Bone marrow (tissue), 2 donors: ENCODE results near the gene FAU.
"Not testable (repeated sequence)": the region's sequence is repeated elsewhere in the genome, so short reads cannot be mapped to it uniquely, and the experiment has no call there.

Experiments used
- DNase-seq, 2 donors: peaks; one replicate each; lab custom pipeline; 2025; lab: John Stamatoyannopoulos, UW

The FAU gene

GRCh38 chr11:65119670-65119995 is 2.3 kb downstream of the FAU start:
- no peak for DNase-seq

- not testable (repeated sequence) for DNase-seq
Measured at GRCh38 chr11:65118891-65119669, 2.9 kb downstream of the FAU start.

- DNase-seq: no peak
Measured at GRCh38 chr11:65118097-65118837, 3.7 kb downstream of the FAU start.

- DNase-seq: peak; percentile 94 to 97
Measured at GRCh38 chr11:65117206-65118096, 4.5 kb downstream of the FAU start, which contains the start of gene ZNHIT2. TSS of gene ZNHIT2 (minus strand) at chr11:65117701. CDS start at chr11:65117653, 48 bp downstream.

DNA sequence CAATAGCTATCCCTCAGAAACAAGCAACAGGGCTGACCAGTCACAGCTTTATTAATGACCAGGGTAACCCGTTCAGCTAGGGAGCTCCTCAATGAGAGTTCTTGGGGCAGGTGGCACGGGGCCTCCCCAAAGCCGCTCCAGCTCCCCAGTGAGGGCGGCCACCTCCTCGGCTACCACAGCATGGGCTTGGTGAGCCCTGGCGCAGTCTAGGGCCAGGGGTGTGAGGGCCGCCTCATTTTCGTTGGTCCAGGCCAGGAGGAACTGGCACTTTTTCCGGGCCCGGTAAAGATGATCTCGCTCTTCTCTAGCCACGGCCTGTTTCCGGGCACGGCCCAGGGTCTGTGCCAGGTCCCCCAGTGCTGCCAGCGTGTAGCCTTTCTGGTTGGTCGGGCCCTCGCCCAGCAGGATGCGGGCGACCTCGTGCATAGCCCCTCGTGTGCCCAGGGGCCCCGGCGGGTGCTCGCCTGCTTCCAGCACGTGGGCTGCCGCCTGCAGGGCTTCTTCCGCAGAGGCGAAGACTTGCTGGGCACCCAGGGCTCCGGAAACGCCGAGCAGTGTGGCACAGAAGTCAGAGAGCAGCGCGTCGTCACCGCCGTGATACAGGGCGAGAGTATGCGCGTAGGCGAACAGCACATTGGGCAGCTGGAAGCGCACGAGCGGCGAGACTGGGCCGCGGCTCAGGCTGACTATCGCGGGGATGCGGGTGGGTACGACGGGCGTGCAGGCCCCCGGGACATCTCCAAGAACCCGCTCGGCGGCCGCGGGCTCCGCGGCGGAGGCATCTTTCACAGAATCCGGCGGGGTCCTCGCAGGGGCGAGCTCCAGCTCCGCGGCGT is 5.3 kb downstream of the FAU start:
- no peak for DNase-seq

DNA sequence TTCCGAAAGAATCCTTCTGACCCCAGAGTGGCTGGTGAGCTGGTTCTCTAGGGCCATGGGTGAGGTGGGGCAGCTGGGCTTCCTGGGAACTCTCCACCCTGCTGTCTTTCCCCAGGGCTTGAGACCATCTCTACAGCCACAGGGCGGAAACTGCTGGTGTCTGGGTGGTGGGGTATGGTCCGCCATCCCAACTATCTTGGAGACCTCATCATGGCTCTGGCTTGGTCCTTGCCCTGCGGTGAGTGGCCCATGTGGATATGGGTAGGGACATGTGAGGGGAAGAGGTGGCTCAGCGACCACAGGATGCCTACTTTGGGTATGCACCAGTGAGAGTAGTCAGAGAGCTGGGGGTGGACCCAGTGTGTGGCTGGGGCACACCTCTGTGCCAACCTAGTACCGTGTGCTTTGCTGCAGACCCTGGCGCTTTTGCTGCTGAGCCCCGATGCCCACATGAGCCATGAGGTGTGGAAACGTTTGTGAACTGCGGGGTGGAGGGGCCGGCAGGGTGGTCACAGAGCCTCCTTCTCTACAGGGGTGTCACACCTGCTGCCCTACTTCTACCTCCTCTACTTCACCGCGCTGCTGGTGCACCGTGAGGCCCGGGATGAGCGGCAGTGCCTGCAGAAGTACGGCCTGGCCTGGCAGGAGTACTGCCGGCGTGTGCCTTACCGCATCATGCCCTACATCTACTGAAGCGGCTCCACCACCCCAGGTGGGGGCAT is 6.4 kb downstream of the FAU start:
- no peak for DNase-seq

GRCh38 chr11:65114538-65115171 is 7.3 kb downstream of the FAU start:
- no peak for DNase-seq

- DNase-seq: no peak
Measured at GRCh38 chr11:65113839-65114238, 8.1 kb downstream of the FAU start.

- DNase-seq: no peak
Measured at GRCh38 chr11:65113361-65113756, 8.6 kb downstream of the FAU start.

- peak; percentile 21 to 31 for DNase-seq
Measured at GRCh38 chr11:65112546-65113360, 9.2 kb downstream of the FAU start.

DNA sequence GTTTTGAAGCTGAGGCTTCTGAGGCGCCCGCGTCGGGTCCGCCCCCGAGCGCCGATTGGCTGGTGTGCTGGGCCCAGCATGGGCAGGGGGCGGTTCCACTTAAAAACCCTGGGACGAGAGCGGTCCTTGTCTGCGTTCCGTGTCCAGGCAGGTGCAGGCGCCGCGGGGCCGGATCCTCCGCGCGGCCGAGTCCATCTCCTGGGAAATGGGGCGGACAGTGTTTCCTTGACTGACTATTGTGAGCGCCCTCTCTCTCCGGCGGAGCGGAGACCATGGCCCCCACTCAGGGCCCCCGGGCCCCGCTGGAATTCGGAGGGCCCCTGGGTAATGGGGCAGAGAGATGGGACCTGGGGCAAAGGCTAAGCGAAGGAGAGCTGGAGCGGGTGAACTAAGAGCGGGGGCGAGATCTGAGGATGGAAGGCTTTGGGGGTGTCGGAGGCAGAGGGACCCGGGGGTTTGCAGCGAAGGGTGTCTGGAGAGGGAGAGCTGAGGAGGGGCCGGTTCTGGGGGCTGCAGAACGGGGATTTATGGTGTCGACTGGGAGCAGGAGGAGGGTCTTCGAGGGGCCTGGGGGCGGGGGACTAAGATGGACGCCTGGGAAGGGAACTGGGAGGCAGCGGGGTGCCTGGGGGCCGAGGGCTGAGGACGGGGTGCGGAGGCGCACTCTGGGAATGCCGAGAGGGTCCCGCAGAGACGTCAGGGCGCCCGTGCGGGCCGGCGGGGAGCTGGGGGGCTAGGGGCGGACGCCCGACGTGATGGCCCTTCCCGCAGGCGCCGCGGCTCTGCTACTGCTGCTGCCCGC is 10.0 kb downstream of the FAU start, which contains the start of gene TM7SF2:
TSS of gene TM7SF2 (plus strand) at position 129 of the 802 bp plus-strand sequence. CDS start at position 273, 144 bp downstream.
- DNase-seq: peak; percentile 53 to 63

- no peak for DNase-seq
Measured at GRCh38 chr11:65111159-65111743, 10.7 kb downstream of the FAU start.

- peak; percentile 83 to 86 for DNase-seq
Measured at GRCh38 chr11:65110354-65110861, 11.5 kb downstream of the FAU start.

DNA sequence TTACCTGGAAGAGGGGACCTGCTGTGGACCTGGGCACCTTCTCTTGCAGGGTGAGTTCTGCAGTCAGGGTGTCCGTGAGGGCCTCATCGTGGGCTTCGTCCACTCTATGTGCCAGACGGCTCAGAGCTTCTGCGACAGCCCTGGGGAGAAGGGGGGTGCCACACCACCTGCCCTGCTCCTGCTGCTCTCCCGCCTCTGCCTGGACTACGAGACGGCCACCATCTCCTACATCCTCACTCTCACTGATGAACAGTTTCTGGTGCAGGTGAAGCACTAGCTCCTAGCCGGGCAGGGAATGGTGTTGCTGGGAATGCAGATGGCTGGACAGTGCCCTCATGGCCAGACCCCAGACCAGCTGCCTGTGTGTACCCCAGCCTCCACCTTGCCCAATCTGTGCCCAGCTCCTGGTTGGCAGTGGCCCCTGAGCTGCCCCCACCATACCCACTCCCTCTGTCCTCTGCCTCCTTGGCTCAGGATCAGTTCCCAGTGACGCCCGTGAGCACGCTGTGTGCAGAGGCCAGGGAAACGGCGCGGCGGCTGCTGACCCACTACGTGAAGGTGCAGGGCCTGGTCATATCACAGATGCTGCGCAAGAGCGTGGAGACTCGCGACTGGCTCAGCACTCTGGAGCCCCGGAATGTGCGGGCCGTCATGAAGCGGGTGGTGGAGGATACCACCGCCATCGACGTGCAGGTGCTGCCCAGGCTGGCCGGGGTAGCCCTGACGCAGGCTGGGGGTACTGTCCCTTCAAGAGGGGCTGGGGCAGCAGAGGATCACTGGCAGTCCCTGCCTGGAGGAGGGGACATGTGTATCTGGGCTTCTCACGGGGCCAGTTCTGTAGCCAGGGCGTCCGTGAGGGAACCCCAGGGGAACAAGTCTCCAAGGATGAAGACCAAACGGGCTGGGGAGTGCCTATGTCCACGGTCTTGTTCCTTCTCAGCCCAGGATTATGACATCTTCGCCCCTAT is 12.4 kb downstream of the FAU start:
- no peak for DNase-seq

DNA sequence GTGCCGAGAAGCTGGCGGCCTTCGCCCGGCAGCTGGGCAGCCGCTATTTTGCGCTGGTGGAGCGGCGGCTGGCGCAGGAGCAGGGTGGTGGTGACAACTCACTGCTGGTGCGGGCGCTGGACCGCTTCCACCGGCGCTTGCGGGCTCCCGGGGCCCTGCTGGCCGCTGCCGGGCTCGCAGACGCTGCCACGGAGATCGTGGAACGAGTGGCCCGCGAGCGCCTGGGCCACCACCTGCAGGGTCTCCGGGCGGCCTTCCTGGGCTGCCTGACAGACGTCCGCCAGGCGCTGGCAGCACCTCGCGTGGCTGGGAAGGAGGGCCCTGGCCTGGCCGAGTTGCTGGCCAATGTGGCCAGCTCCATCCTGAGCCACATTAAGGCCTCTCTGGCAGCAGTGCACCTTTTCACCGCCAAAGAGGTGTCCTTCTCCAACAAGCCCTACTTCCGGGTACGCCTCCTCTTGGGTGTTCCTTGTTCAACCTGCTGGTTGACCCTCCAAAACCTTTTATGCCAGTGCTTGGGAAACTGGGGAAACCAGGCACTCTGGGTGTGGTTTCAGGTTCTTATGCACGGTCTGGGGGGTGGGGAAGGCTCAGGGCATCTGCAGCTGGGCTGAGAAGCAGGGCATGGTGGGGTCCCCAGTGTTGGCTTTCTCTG is 13.3 kb downstream of the FAU start:
- DNase-seq: no peak
